Measurements from ENCODE around the gene RPH3AL.
A peak's percentile ranks its signal among the peaks of the same experiment; 100 is the strongest.
"Not testable (repeated sequence)": the region's sequence is repeated elsewhere in the genome, so short reads cannot be mapped to it uniquely, and the experiment has no call there.

The RPH3AL gene

DNA sequence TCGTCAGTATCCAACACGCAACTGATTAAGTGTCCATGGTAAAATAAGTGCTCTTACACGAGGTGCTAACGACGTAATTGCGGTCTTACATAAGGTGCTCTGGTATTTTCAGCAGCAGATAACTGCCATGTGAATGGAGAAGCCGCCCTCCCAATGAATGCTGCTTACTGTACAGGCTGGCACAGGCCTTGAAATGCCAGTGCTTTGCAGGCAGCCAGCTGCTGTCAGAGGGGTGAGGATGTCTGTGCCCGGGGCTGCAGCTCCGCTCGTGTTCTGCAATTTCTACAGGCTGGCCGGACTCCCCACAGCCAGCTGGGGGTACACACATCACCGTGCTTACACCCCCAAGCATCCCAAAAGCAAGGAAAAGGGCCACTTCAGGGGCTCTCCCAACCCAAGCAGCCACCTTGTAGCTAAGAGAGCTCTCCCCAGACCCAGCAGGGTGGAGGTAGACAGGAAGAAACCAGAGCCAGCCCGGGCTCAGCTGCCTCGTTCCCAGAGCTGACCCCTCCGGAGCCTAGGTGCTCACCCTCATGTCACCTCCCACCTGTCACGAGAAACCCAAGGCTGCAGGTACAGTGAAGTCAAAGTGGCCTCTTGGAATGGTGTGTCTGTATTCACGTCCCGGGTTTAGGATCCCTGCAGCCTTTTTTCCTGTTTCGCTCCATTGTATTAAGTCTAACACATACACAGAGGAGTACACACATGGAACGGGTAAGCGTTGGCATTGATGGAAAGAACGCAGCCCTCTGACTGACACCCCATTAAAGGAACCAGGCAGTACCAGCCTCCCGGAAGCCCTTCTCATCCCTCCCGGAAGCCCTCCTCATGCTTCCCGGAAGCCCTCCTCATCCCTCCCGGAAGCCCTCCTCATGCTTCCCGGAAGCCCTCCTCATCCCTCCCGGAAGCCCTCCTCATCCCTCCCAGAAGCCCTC lies 27.2 kb upstream of the RPH3AL start:
- no peak for DNase-seq (ENCODE audit: low spot score)

DNA sequence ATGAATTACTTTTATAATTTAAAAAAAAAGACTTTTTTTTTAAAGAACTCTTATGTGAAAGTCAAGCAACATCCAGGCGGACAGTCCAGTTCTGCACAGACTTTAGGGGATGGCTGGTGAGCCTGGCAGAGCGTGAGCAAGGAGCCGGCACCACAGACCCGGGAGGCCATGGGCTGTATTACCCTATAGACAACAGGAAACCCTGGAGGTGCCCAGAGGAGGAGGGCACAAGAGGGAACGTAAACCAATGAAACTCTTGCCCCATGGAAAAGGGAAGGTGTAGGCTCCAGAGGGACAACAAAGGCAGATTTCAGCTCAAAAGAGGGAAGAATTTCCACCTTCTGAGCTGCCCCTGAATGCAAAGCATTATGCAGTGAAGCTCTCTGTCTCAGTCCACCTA lies 25.5 kb upstream of the RPH3AL start:
- DNase-seq (ENCODE audit: low spot score), result no peak

DNA sequence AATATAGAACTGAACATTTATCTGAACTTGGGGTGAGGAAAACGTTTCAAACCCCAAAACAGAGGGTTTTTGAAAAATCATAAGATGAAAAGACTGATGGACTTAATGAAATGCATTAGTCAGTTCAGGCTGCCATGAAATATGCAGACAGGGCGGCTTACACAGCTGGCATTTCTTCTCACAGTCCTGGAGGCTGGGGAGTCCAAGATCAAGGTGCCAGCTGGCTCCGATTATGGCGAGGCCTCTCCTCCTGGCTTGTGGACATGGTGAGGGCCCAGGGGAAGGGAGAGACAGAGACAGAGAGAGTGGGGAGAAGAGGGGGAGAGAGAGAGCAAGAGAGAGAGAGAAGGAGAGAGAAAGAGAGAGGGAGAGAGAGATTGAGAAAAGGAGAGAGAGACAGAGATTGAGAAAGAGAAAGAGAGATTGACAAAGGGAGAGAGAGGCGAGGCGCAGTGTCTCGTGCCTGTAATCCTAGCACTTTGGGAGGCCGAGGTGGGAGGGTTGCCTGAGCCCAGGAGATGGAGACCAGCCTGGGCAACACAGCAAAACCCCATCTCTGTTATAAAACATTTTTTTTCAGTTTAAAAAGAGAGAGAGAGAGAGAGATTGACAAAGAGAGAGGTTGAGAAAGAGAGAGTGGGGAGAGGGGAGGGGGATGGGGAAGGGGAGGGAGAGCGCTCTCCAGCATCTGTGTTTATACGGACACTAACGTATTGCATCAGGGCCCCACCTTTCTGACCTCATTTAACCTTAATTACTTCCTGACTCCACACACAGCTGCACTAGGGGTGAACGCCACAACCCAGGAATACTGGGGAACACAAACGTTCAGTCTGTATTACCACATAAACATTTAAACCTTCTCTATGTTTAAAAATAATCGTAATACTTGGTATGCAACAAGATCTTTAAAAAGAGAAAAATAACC lies 24.6 kb upstream of the RPH3AL start:
- DNase-seq (ENCODE audit: low spot score), result no peak

DNA sequence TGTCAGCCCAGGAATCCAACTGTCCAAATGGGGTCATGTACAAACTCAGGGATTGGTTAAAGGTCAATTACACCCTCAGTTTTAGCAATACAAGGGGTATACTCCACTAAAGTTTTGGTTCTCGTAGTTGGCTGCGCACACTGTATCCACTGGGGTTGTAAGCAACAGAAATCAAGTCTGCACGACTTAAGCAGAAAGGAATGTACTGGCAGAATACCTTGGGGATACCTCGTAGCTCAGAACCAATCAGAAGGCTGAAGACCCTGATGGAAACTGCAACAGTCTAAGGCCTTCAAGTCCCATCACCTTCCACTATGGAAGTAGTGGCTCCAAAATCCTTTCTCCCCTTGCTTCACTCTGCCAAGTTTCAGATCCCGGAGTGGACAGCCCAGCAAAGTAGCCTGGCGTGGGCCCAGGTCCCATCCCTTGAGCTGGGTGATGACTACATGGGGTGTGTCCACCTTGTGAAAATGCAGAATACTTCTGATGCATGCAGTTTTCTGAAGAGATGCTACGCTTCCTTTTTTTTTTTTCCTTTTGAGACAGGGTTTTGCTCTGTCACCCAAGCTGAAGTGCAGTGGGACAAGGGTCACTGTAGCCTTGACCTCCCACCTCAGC lies 21.1 kb upstream of the RPH3AL start:
- DNase-seq (ENCODE audit: low spot score), result no peak

DNA sequence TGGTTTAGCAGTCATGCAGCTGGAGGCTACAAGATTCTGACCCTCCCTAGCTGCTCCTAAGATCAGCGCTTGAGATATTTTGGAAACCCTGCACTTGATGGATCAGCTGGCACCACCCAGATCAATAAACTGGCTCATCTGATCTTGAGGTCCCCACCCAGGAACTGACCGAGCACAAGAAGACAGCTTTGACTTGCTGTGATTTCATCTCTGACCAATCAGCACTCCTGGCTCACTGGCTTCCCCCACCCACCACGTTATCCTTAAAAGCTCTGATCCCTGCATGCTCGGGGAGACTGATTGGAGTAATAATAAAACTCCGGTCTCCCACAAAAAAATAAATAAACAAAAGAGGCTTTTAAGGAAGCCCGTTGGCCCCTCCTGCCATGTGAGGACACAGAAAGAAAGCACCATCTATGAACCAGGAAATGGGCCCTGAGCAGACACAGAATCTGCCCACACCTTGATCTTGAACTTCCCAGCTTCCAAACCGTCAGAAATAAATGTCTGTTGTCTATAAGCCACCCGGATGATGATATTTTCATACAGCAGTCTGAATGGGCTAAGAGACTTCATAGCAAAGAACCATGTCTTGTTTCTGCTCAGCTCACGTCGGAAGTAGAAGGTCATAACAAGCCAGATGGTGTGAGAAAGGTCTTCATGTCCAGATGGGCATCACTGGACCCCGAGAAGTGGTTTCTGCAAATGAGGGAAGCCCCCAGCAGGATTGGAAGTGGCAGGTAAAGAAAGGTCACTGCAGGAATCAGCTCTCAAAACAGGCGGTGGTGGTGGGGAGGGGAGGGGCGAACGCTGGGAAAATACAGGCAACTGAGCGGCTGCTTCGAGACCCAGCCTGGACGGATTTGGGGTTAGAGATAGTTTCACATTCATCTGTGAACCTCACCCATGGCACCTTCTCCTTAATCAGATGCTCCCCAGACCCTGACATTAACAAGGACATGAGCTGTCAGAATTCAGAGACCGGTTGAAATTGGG lies 19.8 kb upstream of the RPH3AL start:
- no peak for DNase-seq (ENCODE audit: low spot score)

DNA sequence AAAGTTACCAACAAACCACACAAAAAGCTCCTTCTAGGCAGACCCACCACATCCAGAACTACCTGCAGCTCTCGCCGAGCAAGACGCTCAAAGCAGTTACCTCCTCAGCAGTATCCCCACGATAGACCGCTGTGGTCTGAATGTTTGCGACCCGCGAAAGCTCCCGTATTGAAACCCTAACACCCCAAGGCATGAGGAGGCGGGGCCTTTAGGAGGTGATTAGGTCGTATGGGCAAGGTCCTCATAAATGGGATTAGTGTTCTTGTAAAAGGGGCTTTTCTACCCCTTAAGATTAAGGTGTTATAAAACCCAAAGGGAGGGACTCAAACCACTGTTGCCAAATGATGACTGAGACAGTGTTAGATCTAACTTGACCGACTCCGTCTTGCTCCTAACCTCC lies 19.0 kb upstream of the RPH3AL start:
- no peak for DNase-seq (ENCODE audit: low spot score)

DNA sequence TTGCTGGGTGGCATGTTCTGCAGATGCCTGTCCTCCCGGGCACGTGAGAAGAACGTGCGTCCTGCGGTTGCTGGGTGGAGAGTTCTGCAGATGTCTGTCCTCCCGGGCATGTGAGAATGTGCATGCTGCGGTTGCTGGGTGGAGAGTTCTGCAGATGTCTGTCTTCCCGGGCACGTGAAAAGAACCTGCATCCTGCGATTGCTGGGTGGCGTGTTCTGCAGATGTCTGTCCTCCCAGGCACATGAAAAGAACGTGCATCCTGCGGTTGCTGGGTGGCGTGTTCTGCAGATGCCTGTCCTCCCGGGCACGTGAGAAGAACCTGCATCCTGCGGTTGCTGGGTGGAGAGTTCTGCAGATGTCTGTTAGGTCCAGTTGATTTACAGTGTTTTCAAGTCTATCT lies 15.0 kb upstream of the RPH3AL start:
- not testable (repeated sequence) for DNase-seq (ENCODE audit: low spot score)

DNA sequence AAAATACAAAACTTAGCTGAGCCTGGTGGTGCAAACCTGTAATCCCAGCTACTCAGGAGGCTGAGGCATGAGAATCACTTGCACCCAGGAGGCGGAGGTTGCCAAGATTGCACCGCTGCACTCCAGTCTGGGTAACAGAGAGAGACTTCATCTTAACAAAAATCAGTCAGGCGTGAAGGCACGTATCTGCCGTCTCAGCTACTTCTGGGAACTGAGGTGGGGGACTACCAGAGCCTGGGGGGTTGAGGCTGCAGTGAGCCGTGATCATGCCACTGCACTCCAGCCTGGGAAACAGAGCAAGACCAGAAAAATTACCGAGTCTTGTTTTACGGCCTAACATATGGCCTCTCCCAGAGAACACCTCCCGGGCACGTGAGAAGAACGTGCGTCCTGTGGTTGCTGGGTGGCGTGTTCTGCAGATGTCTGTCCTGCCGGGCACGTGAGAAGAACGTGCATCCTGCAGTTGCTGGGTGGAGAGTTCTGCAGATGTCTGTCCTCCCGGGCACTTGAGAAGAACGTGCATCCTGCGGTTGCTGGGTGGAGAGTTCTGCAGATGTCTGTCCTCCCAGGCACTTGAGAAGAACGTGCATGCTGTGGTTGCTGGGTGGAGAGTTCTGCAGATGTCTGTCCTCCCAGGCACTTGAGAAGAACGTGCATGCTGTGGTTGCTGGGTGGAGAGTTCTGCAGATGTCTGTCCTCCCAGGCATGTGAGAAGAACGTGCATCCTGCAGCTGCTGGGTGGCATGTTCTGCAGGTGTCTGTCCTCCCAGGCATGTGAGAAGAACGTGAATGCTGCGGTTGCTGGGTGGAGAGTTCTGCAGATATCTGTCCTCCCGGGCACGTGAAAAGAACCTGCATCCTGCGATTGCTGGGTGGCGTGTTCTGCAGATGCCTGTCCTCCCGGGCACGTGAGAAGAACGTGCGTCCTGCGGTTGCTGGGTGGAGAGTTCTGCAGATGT lies 14.3 kb upstream of the RPH3AL start:
- DNase-seq (ENCODE audit: low spot score), result peak; percentile 22

DNA sequence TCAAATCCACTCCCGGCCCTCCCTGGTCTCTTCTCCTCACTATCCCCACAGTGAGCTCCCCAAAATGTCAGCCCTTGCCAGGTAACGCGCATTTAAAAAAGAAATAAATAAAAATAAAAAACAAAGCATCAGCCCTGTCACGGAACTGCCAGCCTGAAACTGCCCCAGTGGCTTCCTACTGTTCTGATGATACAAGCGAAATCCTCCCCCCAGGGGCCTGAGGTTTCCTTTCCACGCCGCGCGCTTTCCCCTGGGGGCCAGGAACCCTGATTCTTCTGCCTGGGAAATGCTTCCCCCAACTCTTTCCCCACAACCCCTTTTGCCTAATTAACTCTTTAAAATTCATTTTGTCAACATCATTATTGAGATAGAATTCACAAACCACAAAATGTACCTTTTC lies 12.2 kb upstream of the RPH3AL start:
- DNase-seq (ENCODE audit: low spot score), result no peak

DNA sequence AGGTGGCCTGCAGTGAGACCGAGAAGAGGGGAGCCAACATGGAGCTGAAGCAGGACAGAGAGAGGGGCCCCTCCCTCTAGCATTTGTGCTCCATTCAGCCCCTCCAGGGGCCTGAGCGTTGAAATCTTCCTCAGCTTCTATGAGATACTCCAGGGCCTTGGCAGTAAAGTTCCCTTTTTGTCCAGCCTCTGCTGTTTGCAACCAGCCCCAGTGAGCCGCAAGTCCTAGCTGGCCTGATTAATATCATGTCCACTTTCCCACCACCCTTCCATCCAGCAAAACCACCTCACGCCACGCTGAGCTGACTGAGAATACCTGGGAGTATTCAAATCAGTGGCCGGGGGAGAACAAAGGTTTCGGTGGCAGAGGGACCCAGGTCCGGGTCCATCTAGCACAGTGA lies 11.7 kb upstream of the RPH3AL start:
- no peak for DNase-seq (ENCODE audit: low spot score)

DNA sequence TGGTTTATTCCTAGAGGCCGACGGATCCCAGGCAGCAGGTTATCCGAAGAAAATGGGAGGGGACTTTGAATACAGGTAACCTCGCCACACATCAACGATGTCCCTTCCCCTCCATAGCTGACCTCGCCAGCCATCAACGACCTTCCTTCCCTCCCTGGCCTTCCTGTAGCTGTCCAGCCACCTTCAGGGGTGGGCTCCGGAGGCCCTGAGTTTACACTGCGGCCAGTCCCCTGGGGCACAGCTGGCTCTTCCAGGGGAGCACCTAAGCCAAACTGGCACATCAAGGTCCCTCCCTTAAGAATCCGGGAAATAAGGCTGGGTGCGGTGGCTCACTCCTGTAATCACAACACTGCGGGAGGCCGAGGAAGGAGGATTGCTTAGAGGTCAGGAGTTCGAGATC lies 10.1 kb upstream of the RPH3AL start:
- no peak for DNase-seq (ENCODE audit: low spot score)

DNA sequence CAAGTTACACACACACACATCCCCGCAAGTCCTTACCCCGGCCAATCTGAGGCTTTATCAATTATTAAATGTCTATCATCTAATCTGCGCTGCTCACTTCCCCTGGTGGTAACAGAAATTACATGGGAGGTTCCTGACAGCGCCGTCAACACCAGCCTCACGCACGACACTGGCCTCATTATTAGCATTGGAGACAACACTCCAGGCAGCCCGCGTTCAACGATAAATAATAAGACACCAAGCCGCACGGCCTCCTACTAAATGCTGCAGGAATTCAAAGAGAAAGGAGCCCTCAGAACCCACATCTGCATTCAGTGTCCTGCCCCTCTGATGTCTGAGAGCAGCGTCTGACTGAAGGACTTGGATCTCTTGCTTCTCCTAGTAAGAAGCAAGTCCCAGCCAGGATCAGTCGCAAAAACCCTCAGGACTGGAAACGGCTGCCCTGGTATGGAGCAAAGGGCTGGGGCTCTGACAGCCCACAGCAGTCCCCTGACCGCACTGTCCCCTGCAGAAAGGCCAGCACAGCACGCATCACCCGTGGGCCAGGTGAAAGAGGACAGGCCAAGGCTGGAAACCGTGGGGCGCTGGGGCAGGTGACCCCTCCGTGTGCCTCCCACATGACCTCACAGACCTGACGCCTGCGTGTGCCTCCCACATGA lies 7.6 kb upstream of the RPH3AL start:
- no peak for DNase-seq (ENCODE audit: low spot score)

DNA sequence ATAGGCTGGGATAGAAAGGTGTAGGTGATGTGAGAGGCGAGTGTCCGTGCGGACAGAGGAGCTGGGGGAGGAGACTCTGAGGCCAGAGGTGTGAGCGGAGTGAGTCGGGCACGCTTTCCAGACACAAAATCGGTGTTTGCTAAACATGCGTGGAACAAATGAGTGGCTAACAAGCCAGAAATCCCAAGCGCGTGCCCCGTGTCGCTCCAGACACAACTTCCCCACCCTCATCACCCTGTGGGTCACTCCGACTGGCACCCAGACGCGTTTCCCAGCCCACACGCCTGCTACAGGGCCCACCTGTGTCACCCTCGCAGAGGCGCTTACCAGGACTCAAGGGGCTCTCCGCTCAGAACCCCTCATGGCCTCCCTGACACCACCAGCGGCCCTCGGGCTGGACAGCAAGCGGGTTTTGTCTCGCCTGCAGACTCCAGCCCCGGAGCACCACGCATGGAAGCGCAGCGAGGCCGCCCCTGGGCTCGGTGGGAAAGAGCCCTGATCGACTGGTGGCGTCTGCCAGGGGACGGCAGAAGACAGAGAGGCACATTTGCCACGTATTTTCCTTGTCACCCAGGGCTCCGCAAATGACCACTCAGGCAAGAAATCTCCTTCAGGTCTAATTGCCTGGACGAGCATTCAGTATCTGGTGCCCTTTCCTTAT lies 6.0 kb upstream of the RPH3AL start:
- no peak for DNase-seq (ENCODE audit: low spot score)

DNA sequence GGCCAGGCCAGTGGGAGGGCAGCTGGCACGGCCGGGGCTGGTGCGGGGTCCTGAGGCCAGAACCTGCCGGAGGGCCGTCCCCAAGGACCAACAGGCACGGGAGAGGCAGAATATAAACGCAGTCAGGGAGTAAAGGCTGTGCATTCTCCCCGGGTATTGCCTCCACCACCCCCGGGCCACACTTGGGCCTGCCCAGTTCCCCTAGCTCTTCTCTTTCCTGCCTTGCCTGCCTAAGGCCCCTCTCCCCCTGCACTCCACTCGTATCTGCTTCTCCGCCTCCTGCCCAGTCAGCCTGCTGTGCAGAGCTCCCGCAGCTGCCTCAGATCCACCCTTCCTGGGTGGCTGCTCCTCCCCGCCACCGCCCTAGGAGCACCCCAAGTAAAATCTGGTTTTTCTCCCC lies 5.0 kb upstream of the RPH3AL start:
- DNase-seq (ENCODE audit: low spot score), result no peak

DNA sequence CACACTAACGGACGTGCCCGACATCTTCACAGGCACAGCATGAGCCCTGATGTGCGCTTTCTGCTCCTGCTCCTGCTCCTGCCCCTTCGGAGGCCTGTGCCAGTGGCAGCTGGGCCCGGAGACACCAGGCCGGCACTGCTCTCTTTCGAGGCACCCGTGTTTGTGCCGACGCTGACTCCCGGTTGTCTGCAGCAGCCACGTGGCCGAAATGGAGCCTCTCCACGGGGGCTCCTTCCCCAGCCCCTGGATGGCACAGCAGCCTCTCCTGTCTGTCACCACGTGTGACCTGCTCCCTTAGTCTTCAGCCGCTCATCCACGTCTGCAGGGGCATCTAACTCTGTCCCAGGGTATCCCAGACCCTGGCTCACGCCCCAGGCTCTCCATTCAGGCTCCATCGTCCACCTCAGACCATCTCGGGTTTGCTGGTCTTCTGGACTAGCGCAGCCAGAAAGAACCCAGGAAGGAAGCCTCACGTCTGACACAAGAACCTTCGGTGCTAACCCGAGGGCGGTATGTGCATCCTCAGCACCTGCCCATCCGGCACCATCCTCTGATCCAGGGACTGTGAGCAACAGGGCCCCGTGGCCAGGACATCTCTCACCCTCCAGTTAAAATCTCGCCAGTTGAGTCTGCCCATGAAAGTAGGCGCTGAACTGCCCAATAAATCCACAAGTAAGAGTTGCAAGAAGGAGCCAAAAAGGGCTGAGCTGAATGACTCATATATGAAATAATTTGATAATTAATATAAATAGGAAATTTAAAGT lies 4.2 kb upstream of the RPH3AL start:
- no peak for DNase-seq (ENCODE audit: low spot score)

DNA sequence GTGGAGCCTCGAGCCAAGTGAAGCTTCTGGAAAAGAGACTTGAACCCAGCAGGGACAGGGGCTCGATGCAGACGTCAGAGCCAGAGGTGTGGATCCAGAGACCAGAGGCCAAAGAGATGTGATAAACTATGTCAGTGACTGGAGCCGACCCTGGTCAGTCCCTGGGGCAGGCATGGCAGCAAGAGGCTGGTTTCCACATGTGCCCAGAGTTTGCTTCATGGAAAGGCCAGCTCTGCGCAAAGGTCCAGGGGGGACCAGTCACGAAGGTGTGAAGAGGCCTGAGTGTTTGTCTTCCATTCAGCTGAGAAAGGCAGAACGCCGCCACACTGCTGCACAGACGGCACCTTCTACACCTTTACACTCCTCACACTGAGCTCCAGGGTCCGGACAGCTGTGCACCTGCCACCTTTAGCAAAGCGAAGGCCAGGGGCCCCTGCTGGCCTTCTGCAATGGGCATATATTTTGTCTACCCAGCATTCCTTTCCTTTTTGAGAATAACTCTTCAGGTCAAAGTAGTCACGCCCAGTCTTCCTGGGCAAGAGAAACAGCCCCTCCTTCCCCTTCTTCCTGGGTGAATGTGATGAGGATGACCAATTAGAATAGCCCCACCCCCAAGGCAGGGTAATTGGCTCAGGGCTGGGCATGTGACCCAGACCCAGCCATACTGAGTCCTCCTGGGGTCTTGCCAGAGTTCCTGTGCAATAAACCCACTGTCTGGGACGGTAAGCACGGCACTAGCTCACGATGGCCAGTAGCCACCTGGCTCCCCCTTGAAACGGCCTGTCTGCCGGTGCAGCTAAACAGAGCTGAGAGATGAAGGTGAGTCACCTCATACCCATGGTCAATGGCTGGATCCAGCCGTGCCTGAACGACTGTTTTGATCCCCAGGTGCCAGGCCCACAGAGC lies 2.3 kb upstream of the RPH3AL start:
- no peak for DNase-seq (ENCODE audit: low spot score)

DNA sequence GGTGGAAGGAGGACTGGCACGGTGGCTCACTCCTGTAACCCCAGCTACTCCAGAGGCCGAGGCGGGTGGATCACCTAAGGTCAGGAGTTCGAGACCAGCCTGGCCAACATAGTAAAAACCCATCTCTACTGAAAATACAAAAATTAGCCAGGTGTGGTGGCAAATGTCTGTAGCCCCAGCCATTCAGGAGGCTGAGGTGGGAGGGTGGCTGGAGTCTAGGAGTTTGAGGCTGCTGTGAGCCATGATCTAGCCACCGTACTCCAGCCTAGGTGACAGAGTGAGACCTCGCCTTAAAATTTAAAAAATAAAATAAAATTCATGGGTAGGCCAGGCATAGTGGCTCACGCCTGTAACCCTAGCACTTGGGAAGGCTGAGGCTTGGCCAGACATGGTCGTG lies 1.2 kb upstream of the RPH3AL start:
- no peak for DNase-seq (ENCODE audit: low spot score)
